H1 (cell line): ENCODE results near the gene RPL7A. TPM values are rescaled to one million over a fixed set of nuclear protein-coding genes. Genes with fewer than 3 reads are reported as not detected.

Experiments
- CTCF ChIA-PET: fragments of 300-600 bp; sonication (Branson Sonifier 250); formaldehyde crosslinking; loops from one replicate; lab custom pipeline; 2021; ENCODE audit not compliant: partially characterized antibody; lab: Charles Lee
- POLR2A ChIA-PET: fragments of 300-600 bp; sonication (Branson Sonifier 250); formaldehyde crosslinking; loops from one replicate; lab custom pipeline; 2021; ENCODE audit warnings: inconsistent platforms; ENCODE audit not compliant: partially characterized antibody; lab: Charles Lee
- DNase-seq, 2 experiments: peaks; one replicate each; pipeline versions ENCODE4 v3.0.0 to v3.0.0-alpha.2; 2010 to 2022; ENCODE audit warnings: low spot score in 2 of 2, low read depth in 1 of 2, mixed read lengths in 1 of 2
- FAIRE-seq: peaks from 2 replicates; lab custom pipeline; 2011; peaks lifted over from hg19 to GRCh38; lab: Jason Lieb, UNC
- H2AFZ ChIP-seq: 2 replicates; pipeline ENCODE4 v1.8.1; 2012; ENCODE audit warnings: low read length, inconsistent platforms
- H2AK5ac ChIP-seq: 2 replicates; pipeline ENCODE4 v1.6.1; 2013; ENCODE audit warnings: low read depth, low read length
- H2BK120ac ChIP-seq: replicated peaks from 2 replicates; pipeline ENCODE3; 2013; ENCODE audit warnings: low read depth, low read length, inconsistent platforms
- H2BK12ac ChIP-seq: 2 replicates; pipeline ENCODE4 v1.6.1; 2013; ENCODE audit warnings: low read depth, low read length
- H2BK15ac ChIP-seq: 2 replicates; pipeline ENCODE4 v1.6.1; 2013; ENCODE audit warnings: low read length
- H2BK20ac ChIP-seq: 2 replicates; pipeline ENCODE4 v1.6.1; 2013; ENCODE audit warnings: low read length
- H2BK5ac ChIP-seq: 2 replicates; pipeline ENCODE4 v1.6.1; 2013; ENCODE audit warnings: low read depth, low read length
- H3K14ac ChIP-seq: 2 replicates; pipeline ENCODE4 v1.6.1; 2013; ENCODE audit warnings: inconsistent platforms; ENCODE audit not compliant: insufficient read length
- H3K18ac ChIP-seq: 2 replicates; pipeline ENCODE4 v1.6.1; 2013; ENCODE audit warnings: low read length; ENCODE audit errors: extremely low read depth
- H3K23ac ChIP-seq: 2 replicates; pipeline ENCODE4 v1.6.1; 2013; ENCODE audit warnings: inconsistent platforms; ENCODE audit not compliant: insufficient read length
- H3K23me2 ChIP-seq: 2 replicates; pipeline ENCODE4 v1.6.1; 2013; ENCODE audit warnings: low read depth, low read length
- H3K27ac ChIP-seq: 2 replicates; pipeline ENCODE4 v1.6.1; 2011; ENCODE audit warnings: low read depth, low read length, inconsistent platforms
- H3K27me3 ChIP-seq, 4 experiments: replicated peaks in 1 of 4; 1 replicate in 1 of 4; 2 replicates in 3 of 4; pipeline versions ENCODE4 v1.6.1 to v1.8.1; 2011 to 2013; ENCODE audit warnings: low read length in 3 of 4, mild to moderate bottlenecking in 3 of 4, inconsistent platforms in 2 of 4, mixed read lengths in 2 of 4, moderate library complexity in 1 of 4; ENCODE audit not compliant: control insufficient read depth in 3 of 4, insufficient read depth in 3 of 4; ENCODE audit errors: extremely low read depth in 1 of 4
- H3K36me3 ChIP-seq, 4 experiments: 2 replicates each; pipeline versions ENCODE4 v1.6.1 to v1.8.1; 2011 to 2013; ENCODE audit warnings: mild to moderate bottlenecking in 4 of 4, low read length in 3 of 4, moderate library complexity in 2 of 4, control low read depth in 1 of 4, inconsistent platforms in 1 of 4; ENCODE audit not compliant: insufficient read depth in 4 of 4, control insufficient read depth in 2 of 4
- H3K4ac ChIP-seq: replicated peaks from 2 replicates; pipeline ENCODE3; 2013; ENCODE audit warnings: low read length, low read depth, mixed read lengths, inconsistent platforms; ENCODE audit not compliant: insufficient read length
- H3K4me1 ChIP-seq, 4 experiments: replicated peaks in 1 of 4; 1 replicate in 1 of 4; 2 replicates in 3 of 4; pipeline versions ENCODE4 v1.6.1 to v1.8.1; 2011 to 2013; ENCODE audit warnings: low read length in 3 of 4, inconsistent platforms in 2 of 4, mixed read lengths in 1 of 4; ENCODE audit not compliant: insufficient read depth in 4 of 4, control insufficient read depth in 3 of 4
- H3K4me2 ChIP-seq, 2 experiments: 2 replicates each; pipeline versions ENCODE4 v1.6.1 to v1.8.1; 2011 to 2013; ENCODE audit warnings: low read depth in 2 of 2, low read length in 2 of 2, control low read depth in 1 of 2, inconsistent platforms in 1 of 2, mild to moderate bottlenecking in 1 of 2; ENCODE audit not compliant: insufficient read depth in 1 of 2
- H3K4me3 ChIP-seq, 4 experiments: fragments of 200-600, 300-600 bp in 1 of 4; sonication (generic), shearing (Covaris generic), sonication (Bioruptor Twin) in 1 of 4; 2 replicates each; pipeline versions ENCODE4 v1.5.1 to v1.8.1; 2011 to 2016; ENCODE audit warnings: low read length in 4 of 4, low read depth in 3 of 4, control low read depth in 2 of 4, inconsistent platforms in 2 of 4, mild to moderate bottlenecking in 2 of 4, mixed read lengths in 1 of 4, moderate library complexity in 1 of 4; ENCODE audit not compliant: insufficient read depth in 2 of 4; ENCODE audit errors: extremely low read depth in 1 of 4
- H3K56ac ChIP-seq: replicated peaks from 2 replicates; pipeline ENCODE3; 2013; ENCODE audit warnings: low read depth, mild to moderate bottlenecking, mixed read lengths, low read length, inconsistent platforms; ENCODE audit not compliant: insufficient read length
- H3K79me1 ChIP-seq: 2 replicates; pipeline ENCODE4 v1.6.1; 2013; ENCODE audit warnings: low read depth, low read length, control low read depth
- H3K79me2 ChIP-seq, 2 experiments: 2 replicates each; pipeline versions ENCODE4 v1.6.1 to v1.8.1; 2012 to 2013; ENCODE audit warnings: low read length in 2 of 2, mild to moderate bottlenecking in 2 of 2, inconsistent platforms in 1 of 2; ENCODE audit not compliant: insufficient read depth in 2 of 2, control insufficient read depth in 1 of 2
- H3K9ac ChIP-seq, 4 experiments: replicated peaks in 1 of 4; 1 replicate in 1 of 4; 2 replicates in 3 of 4; pipeline versions ENCODE4 v1.6.1 to v1.8.1; 2011 to 2013; ENCODE audit warnings: low read depth in 3 of 4, low read length in 3 of 4, control low read depth in 2 of 4, mild to moderate bottlenecking in 2 of 4, moderate library complexity in 2 of 4, inconsistent platforms in 1 of 4; ENCODE audit errors: extremely low read depth in 1 of 4
- H3K9me3 ChIP-seq, 2 experiments: 2 replicates each; pipeline versions ENCODE4 v1.6.1 to v1.8.1; 2012 to 2013; ENCODE audit warnings: mild to moderate bottlenecking in 2 of 2, moderate library complexity in 2 of 2, control low read depth in 1 of 2, inconsistent platforms in 1 of 2, low read depth in 1 of 2, low read length in 1 of 2, mixed read lengths in 1 of 2; ENCODE audit not compliant: insufficient read depth in 2 of 2
- H4K20me1 ChIP-seq, 2 experiments: replicated peaks in 1 of 2; 2 replicates each; pipeline versions ENCODE3 to v1.8.1; 2011 to 2013; ENCODE audit warnings: inconsistent platforms in 2 of 2, low read length in 2 of 2, mild to moderate bottlenecking in 1 of 2; ENCODE audit not compliant: insufficient read depth in 2 of 2, control insufficient read depth in 1 of 2
- H4K5ac ChIP-seq: 2 replicates; pipeline ENCODE4 v1.6.1; 2013; ENCODE audit warnings: low read length, low read depth, mixed read lengths, inconsistent platforms; ENCODE audit not compliant: insufficient read length
- H4K8ac ChIP-seq: 2 replicates; pipeline ENCODE4 v1.8.0; 2013; ENCODE audit warnings: mild to moderate bottlenecking, moderate library complexity, low read length, inconsistent platforms; ENCODE audit not compliant: insufficient read depth; ENCODE audit errors: extremely low read depth
- H4K91ac ChIP-seq: replicated peaks from 2 replicates; pipeline ENCODE3; 2013; ENCODE audit warnings: low read length, mixed read lengths, inconsistent platforms; ENCODE audit not compliant: insufficient read length
- BACH1 ChIP-seq: IDR thresholded peaks from 2 replicates; pipeline ENCODE4 v1.6.1; 2012; ENCODE audit warnings: low read length, improper control_type of control experiment
- CBX8 ChIP-seq: fragments of 300-800, 300-1000 bp; sonication (generic); IDR thresholded peaks from 2 replicates; pipeline ENCODE4 v1.7.1; 2016; ENCODE audit warnings: low read depth, low read length, borderline replicate concordance
- JUN ChIP-seq: IDR thresholded peaks from 2 replicates; pipeline ENCODE4 v1.6.1; 2011; ENCODE audit warnings: low read depth, mild to moderate bottlenecking, improper control_type of control experiment, low read length
- WGBS, 2 experiments: shearing (Covaris generic) in 1 of 2; methylation state at CpG; one replicate each; pipeline versions ENCODE4 v1.1.6 to v1.1.7; 2013 to 2015; ENCODE audit warnings: low lambda C conversion rate in 2 of 2, mixed read lengths in 2 of 2, inconsistent platforms in 1 of 2, low coverage in 1 of 2, missing lambda C conversion rate in 1 of 2; ENCODE audit not compliant: insufficient replicate concordance in 2 of 2, insufficient coverage in 1 of 2, insufficient read length in 1 of 2; ENCODE audit errors: extremely low coverage in 1 of 2, missing lambda C conversion rate in 1 of 2; 5-methylcytosine and 5-hydroxymethylcytosine counted together
- polyA plus RNA-seq, 7 experiments: library from polyadenylated mRNA; depleted of rRNA in 3 of 7; stranded (reverse) in 5 of 7; unstranded in 2 of 7; fragments of >200 nt in 5 of 7; fragments of 200-250 nt in 2 of 7; gene quantifications; 1 replicate in 5 of 7; 2 replicates in 1 of 7; 4 replicates in 1 of 7; pipeline versions ENCODE4 v1.2.1 to v1.2.3, GENCODE V29; 2011 to 2013; ENCODE audit warnings: missing spikeins in 2 of 7, mixed read lengths in 2 of 7
- total RNA-seq: library from RNA; stranded (reverse); fragmentation: NEBNext Ultra II Directional; extraction: Animal tissue kit (Norgen Biotek cat#: 25700); gene quantifications from 2 replicates; pipeline ENCODE4 v1.2.1, GENCODE V29; 2021

RPL7A gene
- total and polyA plus RNA-seq, 2 of the 8 experiments (the other 6 are each of a cell fraction or from before 2014, with no cell fraction given) = 2,578 to 2,783 TPM

DNA sequence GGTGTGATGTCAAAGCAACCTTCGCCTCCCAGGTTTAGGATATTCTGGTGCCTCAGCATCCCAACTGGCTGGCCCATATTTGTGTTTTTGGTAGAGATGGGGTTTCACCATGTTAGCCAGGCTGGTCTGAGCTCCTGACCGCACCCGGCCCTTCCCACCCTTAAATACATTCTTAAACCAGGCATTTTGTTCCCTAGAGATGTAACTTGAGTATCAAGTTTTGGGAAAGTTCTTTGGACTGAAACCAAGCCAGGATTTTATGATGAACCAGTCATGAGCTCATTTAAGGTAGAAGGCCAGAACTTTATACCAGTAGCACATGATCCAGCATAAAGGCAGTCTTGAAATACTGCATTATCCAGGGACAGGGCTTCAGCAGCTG, 3.5 kb downstream of the RPL7A start:
- no peak overlapping the region for H2BK120ac ChIP-seq
- H3K79me2 ChIP-seq = peaks cover 5 to 32% of the 10 kb centered on the region in 2 experiments
- no peak overlapping the region for H2AK5ac ChIP-seq
- no peaks in the 10 kb centered on the region for H3K9me3 ChIP-seq
- H4K5ac ChIP-seq = no peak overlapping the region
- H3K18ac ChIP-seq = no peak overlapping the region
- H3K4me1 ChIP-seq = peaks cover 0 to 7% (median 5%) of the 10 kb centered on the region in 4 experiments; a peak in 6 of 7 replicates
- H3K23ac ChIP-seq = no peak overlapping the region
- ChIA-PET POLR2A (interaction anchor here (0.7 to 16.1 kb wide), 20 partner anchors 3 to 321 kb away, joined by 3 to 461 read pairs (median 6); partner anchors contain the start of genes CACFD1, MED22, RPL7A and STKLD1), CTCF (interaction anchor here (0.7 to 2.6 kb wide), 12 partner anchors 9 to 164 kb away, joined by 3 to 14 read pairs (median 4); no protein-coding TSS in a partner anchor)
- H3K23me2 ChIP-seq = peaks cover 11% of the 10 kb centered on the region; the same call in 1 of the 2 replicates
- no peak overlapping the region for H2BK20ac ChIP-seq
- H4K8ac ChIP-seq = no peak overlapping the region
- no peak overlapping the region for H2BK12ac ChIP-seq
- H3K27me3 ChIP-seq = no peaks in the 10 kb centered on the region
- no peak overlapping the region for H3K9ac ChIP-seq
- H3K79me1 ChIP-seq = no peaks in the 10 kb centered on the region; the same call in 1 of the 2 replicates
- H3K4me3 ChIP-seq = no peak overlapping the region
- H2AFZ ChIP-seq = no peak overlapping the region
- no peak overlapping the region for H3K4me2 ChIP-seq
- H3K36me3 ChIP-seq = peaks cover 20 to 45% (median 39%) of the 10 kb centered on the region in 4 experiments
- no peak overlapping the region for H3K4ac ChIP-seq
- no peak for FAIRE-seq
- no peak overlapping the region for H3K56ac ChIP-seq
- no peak overlapping the region for H2BK15ac ChIP-seq
- H4K91ac ChIP-seq = no peak overlapping the region
- WGBS, 2 experiments = 90% methylated on average over 3 of the region's 3 CpGs; no CpG with 5 or more reads in 1 of the 2 experiments
- TF ChIP-seq BACH1 (no peak), CBX8 (no peak), JUN (no peak)
- H2BK5ac ChIP-seq = no peak overlapping the region
- H3K27ac ChIP-seq = no peak overlapping the region
- H4K20me1 ChIP-seq = peaks cover 6 to 9% of the 10 kb centered on the region in 2 experiments
- no peak for DNase-seq
- H3K14ac ChIP-seq = no peak overlapping the region
